ENCODE measurements around the gene ABCA13. TPM values are rescaled to one million over a fixed set of nuclear protein-coding genes. Genes with fewer than 3 reads are reported as not detected.

ABCA13 gene
- total RNA-seq, 6 experiments from 2014 or later: 0.43 to 2.6 (median 0.84) TPM

- intact Hi-C loops (cut with DNase I): no loop called here
- Histone ChIP-seq H3K4me3 (no peak overlapping the region), H3K4me1 (no peaks in the 10 kb centered on the region), H3K9me3 (no peaks in the 10 kb centered on the region), H3K36me3 (no peaks in the 10 kb centered on the region), H3K27me3 (no peaks in the 10 kb centered on the region), H3K27ac (no peak overlapping the region)
- ATAC-seq: no peak
- DNase-seq: no peak
- TF ChIP-seq, protein P1, sequence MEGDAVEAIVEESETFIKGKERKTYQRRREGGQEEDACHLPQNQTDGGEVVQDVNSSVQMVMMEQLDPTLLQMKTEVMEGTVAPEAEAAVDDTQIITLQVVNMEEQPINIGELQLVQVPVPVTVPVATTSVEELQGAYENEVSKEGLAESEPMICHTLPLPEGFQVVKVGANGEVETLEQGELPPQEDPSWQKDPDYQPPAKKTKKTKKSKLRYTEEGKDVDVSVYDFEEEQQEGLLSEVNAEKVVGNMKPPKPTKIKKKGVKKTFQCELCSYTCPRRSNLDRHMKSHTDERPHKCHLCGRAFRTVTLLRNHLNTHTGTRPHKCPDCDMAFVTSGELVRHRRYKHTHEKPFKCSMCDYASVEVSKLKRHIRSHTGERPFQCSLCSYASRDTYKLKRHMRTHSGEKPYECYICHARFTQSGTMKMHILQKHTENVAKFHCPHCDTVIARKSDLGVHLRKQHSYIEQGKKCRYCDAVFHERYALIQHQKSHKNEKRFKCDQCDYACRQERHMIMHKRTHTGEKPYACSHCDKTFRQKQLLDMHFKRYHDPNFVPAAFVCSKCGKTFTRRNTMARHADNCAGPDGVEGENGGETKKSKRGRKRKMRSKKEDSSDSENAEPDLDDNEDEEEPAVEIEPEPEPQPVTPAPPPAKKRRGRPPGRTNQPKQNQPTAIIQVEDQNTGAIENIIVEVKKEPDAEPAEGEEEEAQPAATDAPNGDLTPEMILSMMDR (IDR thresholded peaks at IDR 0.05): no peak
- no peak for TF ChIP-seq POLR2A (IDR thresholded peaks at IDR 0.05)
- 44% methylated on average over 1 of the region's 3 CpGs for WGBS (ENCODE audit: insufficient coverage, low coverage, low lambda C conversion rate, missing lambda C conversion rate)
Measured at GRCh38 chr7:48617993-48618392, 446.7 kb downstream of the ABCA13 start.

DNA sequence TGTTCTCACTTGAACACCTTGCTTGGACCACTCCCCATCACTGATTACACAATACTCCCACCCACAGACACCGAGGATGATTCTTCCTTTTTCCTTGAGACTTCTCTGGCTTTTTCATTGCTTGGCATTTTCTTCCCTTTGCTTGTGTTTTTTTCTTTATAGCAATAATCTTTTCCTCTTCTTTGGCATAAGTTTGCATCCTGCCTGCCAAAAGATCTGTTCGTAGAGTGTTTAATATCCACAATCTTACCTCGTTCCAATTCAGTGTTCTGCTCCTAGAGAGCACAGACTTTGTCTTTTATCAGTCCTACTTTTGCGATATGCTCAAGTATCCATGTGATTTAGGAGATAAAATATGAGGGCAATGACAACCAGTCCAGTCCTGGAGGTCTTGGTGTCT lies 449.8 kb downstream of the ABCA13 start:
- intact Hi-C loops (cut with DNase I): no loop called here
- no peak for TF ChIP-seq POLR2A (IDR thresholded peaks at IDR 0.05)
- TF ChIP-seq, protein P1 (IDR thresholded peaks at IDR 0.05): no peak
- H3K9me3 ChIP-seq: no peaks in the 10 kb centered on the region
- ATAC-seq: no peak
- H3K4me1 ChIP-seq: no peaks in the 10 kb centered on the region
- WGBS (ENCODE audit: insufficient coverage, low coverage, low lambda C conversion rate, missing lambda C conversion rate): 41% methylated on average over 4 of the region's 4 CpGs
- no peak overlapping the region for H3K4me3 ChIP-seq
- no peaks in the 10 kb centered on the region for H3K27me3 ChIP-seq
- no peak for DNase-seq
- no peaks in the 10 kb centered on the region for H3K36me3 ChIP-seq
- no peak overlapping the region for H3K27ac ChIP-seq

- 39% methylated on average over 4 of the region's 4 CpGs for WGBS (ENCODE audit: insufficient coverage, low coverage, low lambda C conversion rate, missing lambda C conversion rate)
- Histone ChIP-seq H3K4me3 (no peak overlapping the region), H3K4me1 (no peaks in the 10 kb centered on the region), H3K27me3 (no peaks in the 10 kb centered on the region), H3K27ac (no peak overlapping the region), H3K9me3 (no peaks in the 10 kb centered on the region), H3K36me3 (no peaks in the 10 kb centered on the region)
- DNase-seq (no peak), ATAC-seq (no peak)
- intact Hi-C loops (cut with DNase I): no loop called here
- TF ChIP-seq POLR2A (IDR thresholded peaks at IDR 0.05): no peak
- TF ChIP-seq, protein P1 (IDR thresholded peaks at IDR 0.05): no peak
Measured at GRCh38 chr7:48627164-48627563, 455.9 kb downstream of the ABCA13 start.

- TF ChIP-seq POLR2A (IDR thresholded peaks at IDR 0.05): no peak
- TF ChIP-seq, protein P1 (IDR thresholded peaks at IDR 0.05): no peak
- Histone ChIP-seq H3K9me3 (no peaks in the 10 kb centered on the region), H3K4me1 (no peaks in the 10 kb centered on the region), H3K27me3 (no peaks in the 10 kb centered on the region), H3K27ac (no peak overlapping the region), H3K4me3 (no peak overlapping the region), H3K36me3 (no peaks in the 10 kb centered on the region)
- 33% methylated on average over 4 of the region's 5 CpGs for WGBS (ENCODE audit: insufficient coverage, low coverage, low lambda C conversion rate, missing lambda C conversion rate)
- ATAC-seq (no peak), DNase-seq (no peak)
- intact Hi-C loops (cut with DNase I): no loop called here
Measured at GRCh38 chr7:48628793-48629349, 457.6 kb downstream of the ABCA13 start.

Measured in right lobe of liver (tissue), 6 donors.